Activated CD4-positive, CD25-positive, alpha-beta regulatory T cell treated with anti-CD3 and anti-CD28 coated beads, Interleukin-2, amount 50 U/mL, for 72 hours (primary cell): ENCODE data around the gene PVALB.

ENCODE experiments used
- DNase-seq: peaks from one replicate; pipeline ENCODE4 v3.0.0; 2021

Gene PVALB

GRCh38 chr22:36846271-36846670 lies 29.4 kb upstream of the PVALB start:
- no peak for DNase-seq

DNA sequence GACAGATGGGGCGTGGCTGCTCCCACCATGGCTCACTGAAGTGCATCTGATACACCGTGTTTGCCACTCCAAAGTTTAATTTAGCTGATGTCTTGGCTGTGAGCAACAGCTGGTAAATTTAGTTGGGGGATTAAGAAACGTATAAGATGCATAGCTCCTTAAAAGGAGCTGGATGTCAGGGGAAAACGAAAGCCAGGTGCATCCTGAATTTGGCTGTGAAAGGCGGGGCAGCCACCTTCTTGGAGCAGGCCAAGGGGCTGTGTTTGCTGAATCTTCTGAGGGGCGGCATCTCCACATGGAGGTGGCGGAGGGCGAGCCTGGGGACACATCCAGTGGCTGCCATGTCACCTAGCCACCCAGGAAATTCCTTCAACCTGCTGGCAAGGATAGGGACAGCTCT lies 23.3 kb upstream of the PVALB start:
- DNase-seq: no peak

DNA sequence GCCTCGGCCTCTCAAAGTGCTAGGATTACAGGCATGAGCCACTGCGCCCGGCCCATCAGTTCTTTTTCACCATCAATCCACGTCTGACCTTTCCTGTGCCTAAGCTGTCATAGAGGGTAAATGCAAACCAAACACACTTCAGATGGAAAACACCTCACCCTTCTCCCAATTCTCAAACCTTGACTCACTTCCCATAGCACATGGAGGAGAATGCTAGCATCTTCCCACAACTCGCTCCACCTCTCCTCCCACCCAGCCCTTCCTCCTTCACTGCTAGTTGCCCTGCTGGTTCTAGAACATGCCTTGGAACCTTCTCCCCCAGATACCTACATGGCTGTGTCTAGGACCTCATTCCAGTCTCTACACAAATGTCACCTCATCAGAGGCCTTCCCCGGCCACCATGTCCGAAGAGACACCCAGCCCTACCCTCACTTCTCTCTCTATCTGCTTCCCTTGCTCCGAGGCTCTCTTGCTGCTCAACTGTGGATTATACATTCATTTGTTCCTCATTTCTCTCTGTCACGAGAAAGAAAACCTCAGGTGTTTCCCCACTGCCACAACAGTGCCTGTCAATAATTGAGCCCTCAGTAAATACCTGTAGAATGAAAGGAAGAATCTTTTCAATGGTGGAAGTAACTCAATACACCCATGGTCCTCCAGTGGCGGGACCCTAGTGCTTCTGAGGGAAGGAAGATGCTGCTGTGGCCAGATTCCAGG lies 22.7 kb upstream of the PVALB start:
- DNase-seq: no peak

DNA sequence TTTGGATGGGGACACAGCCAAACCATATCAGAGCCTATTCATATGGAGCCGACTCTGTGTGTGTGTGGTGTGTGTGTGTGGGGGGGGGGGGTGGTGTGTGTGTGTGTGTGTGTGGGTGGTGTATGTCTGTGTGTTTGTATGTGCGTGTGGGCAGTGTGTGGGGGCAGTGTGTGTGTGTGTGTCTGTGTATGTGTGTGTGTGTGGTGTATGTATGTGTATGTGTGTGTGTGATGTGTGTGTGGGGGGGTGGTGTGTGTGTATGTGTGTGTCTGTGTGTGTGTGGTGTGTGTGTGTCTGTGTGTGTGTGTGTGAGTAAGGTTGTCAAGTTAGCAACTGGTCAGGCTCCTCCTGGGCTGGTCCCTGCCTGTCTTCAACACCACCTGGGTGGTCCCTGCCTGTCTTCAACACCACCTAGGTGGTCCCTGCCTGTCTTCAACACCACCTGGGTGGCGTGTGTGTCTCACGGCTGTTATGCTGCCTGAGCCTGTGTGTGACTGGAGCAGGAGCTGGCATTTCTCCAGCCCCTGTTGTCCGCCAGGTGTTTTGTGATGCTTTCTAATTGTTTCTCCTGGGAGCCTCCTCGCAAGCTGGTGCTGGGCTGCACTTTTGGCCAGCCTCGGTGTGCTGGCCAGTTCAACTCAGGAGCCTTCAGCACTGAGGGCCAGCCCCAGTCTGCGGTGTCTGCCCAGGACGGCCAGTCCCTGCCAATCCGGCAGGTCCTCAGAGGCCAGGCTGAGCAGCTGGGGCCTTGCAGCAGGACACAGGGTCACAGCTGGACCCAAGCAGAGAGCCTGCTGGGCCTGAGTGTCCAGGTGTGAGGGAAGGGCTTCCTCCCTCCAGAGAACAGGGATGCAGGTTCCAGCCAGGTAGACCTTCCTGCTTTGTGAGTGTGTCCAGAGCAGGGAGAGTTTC lies 21.5 kb upstream of the PVALB start:
- DNase-seq: no peak

- DNase-seq: no peak
Observed at GRCh38 chr22:36835903-36836302, 19.1 kb upstream of the PVALB start.

DNA sequence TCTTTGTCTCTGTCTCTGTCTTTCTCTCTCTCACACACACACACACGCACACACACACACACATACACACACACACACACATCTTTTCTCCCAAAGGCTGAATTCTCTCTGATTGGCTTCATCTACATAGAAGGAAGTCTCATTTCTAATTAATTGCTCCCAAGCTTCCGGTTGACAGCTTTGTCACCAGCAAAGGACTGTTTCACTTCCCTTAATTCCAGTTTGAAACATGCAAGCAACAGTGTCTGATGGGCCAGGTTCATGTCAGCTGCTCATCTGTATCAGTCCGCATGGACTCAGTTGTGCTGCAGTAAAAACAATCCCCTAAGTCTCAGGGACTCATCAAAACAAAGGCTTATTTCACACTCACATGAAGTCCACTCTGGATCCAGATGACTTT lies 16.2 kb upstream of the PVALB start:
- no peak for DNase-seq

GRCh38 chr22:36831717-36832116 lies 14.9 kb upstream of the PVALB start:
- no peak for DNase-seq

GRCh38 chr22:36831206-36831605 lies 14.4 kb upstream of the PVALB start:
- no peak for DNase-seq

DNA sequence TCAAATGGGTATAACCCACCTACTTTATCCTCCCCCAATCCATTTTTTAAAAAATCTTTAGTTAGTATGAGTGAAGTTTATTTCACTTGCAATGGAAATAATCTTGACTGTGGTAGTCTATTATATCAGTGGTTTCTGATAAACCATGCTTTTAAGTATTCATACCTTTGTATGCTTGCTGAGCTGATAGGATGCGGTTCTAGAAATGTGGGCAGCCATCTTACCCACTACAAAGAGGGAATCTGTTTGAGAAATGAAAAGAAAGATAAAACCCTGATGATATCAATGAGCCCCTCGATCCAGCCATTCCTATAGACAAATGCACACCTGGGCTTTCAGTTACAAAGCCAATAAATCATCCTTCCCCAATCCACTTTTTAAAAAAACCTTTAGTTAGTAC lies 13.8 kb upstream of the PVALB start:
- DNase-seq: no peak

- no peak for DNase-seq
Observed at GRCh38 chr22:36829370-36830002, 12.7 kb upstream of the PVALB start.

GRCh38 chr22:36828815-36829214 lies 12.0 kb upstream of the PVALB start:
- DNase-seq: no peak

- no peak for DNase-seq
Observed at GRCh38 chr22:36826262-36826661, 9.4 kb upstream of the PVALB start.

- no peak for DNase-seq
Observed at GRCh38 chr22:36824655-36825054, 7.8 kb upstream of the PVALB start.

DNA sequence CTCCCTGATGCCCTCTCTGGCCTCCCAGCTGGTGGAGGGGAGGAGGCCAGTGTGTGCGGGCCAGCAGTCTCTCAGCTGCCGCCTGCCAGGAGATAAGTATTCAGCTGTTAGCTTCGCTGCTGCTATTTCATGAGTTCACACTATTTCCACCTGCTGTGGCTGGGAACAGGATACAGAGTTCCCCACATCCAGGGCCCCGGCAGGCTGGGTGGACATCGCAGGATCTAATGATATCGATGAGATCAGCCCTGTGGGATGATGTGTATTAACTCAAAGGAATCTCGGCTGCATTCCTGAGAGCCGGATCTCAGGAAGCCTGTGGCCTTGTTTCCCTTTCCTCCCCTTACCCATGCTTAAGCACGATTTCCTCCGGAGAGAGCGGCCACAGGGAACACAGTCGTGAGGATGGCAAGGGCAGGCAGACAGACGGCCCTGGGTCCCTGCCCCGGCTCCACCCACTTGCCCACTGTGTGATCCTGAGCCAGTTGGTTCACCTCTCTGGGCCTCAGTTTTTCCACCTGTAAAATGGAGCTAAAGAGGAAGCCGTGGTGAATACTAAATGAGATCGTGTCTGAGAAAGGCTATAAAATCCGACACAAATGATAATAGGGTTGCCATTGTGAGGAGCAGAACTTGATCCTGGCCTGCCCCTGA lies 6.5 kb upstream of the PVALB start:
- DNase-seq: no peak

DNA sequence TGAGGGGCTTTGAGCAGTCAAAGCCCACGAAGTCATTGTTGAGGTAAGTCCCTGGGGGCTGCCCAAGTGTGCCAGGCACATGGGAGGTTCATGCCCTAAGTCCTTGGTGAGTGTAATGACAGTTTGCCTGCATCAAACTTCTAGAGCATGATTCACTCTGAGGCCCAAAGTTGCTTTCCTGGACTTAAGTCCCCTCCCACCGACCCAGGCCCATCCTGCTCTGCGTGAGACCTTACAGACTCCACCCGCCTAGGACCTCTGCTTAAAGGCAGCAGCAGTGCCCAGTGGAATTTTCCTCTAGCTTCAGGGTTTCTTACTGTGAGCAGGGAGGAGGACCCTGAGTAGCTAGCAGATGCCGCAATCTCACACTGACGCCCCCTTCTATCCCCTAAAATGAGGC lies 5.7 kb upstream of the PVALB start:
- no peak for DNase-seq

GRCh38 chr22:36819112-36819511 lies 2.3 kb upstream of the PVALB start:
- DNase-seq: no peak

DNA sequence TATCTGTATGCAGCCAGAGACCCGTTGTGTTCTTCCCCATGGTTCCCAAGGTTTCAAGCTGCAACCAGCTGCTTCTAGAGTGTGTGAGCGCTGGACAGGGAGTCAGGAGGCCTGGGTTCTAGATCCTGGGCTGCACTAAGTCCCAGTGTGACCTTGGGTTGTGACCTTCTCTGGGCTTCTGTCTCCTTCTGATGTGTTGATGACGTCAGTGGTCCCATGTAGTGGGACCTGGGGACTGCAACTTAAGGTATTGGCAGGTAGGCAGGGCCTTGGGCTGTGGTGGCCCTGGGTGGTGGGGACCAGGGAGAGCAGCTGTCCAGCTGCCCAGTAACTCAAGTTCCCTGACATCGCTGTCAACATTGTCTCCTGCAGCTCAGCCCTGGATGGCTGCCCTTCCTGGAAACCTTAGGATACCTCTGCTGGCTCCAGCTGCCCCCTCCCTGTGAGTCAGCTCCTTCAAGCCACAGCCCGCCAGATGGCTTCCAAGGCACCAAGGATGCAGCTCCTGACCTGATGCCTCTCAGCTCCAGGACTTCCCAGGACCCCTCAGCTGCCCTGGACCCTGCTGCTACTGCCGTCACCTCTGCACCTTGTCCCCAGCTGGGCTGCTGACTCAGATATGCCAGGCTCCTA lies 1.3 kb upstream of the PVALB start:
- DNase-seq: no peak

DNA sequence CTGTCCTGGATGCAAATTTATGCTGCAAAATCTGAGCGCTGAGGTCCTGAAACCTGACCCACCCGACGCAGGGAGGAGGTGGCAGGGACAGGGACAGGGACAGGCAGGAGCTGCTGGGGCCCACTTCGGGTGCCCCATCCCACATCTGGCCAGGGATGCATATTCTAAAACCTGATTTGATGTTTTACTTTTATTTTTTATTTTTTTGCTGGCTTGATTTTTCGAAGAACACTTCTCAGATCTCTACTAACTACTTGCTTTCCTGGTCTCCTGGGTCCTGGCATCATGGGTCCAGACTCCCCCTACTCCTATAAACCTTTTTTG lies 652 bp upstream of the PVALB start:
- no peak for DNase-seq

DNA sequence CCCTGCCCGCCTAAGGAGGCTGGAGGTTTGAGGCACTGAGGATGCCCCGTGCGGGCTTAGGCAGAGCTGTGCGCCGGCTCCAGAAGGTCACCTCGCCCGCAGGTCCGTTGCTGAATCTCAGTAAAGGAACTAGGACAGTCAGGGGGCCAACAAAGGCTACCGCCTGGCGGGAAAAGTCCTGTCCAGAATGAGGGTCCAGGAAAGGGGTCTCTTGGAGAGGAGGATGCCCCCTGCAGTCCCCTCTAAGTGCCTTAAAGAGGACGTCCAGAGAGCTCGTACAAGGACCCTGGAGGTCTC lies 548 bp downstream of the PVALB start:
- DNase-seq: no peak

- DNase-seq: no peak
Observed at GRCh38 chr22:36815558-36816338, 1.1 kb downstream of the PVALB start.

DNA sequence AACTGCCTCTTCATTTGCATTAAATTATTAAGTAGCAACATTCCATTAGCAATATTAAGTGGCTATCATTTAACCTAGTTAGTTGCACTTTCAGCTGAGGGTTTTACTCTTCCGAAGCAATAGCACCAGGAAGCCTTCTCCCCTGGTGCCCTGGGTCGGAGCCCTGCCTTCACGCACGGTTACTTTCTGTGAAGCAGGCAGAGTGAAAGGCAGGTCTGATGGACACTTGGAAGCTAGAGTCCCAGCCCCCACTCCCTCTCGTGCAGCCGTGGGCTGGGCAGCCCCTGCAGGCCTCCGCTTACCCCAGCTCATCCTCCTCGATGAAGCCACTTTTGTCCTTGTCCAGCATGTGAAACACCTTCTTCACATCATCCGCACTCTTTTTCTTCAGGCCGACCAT lies 2.0 kb downstream of the PVALB start:
- no peak for DNase-seq

DNA sequence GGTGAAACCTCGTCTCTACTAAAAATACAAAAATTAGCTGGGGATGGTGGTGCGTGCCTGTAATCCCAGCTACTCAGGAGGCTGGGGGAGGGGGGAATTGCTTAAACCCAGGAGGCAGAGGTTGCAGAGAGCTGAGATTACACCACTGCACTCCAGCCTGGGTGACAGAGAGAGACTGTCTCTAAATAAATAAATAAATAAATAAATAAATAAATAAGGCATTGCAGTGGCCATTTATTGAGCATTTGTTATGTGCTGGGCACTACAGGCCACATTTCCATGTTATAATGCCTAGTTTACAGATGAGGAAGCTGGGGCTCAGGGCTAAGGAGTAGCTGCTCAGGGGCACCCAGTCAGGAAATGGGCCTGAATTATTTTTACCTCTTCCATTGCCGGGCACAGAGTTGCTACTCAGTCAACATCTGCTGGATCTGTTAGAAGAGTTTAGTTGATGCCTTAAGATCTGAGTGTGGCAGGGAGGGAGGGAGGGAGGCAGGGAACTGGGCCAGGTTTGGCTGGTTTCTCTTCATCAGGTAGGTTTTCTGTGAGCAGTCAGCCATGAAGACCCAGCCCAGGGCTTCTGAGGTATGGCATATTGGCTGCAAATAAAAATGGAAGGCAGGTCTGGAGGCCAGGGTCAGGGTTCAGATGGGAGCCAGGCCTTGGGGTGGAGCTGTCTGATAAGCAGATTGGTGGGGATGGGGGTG lies 5.6 kb downstream of the PVALB start:
- no peak for DNase-seq
